Measurements from ENCODE around the gene PHF2. TPM values are rescaled to one million over a fixed set of nuclear protein-coding genes. Genes with fewer than 3 reads are reported as not detected.

Gene PHF2
- total and polyA plus RNA-seq, 2 of the 4 experiments (the other 2 are of a cell fraction): 5.9 to 9.5 TPM

DNA sequence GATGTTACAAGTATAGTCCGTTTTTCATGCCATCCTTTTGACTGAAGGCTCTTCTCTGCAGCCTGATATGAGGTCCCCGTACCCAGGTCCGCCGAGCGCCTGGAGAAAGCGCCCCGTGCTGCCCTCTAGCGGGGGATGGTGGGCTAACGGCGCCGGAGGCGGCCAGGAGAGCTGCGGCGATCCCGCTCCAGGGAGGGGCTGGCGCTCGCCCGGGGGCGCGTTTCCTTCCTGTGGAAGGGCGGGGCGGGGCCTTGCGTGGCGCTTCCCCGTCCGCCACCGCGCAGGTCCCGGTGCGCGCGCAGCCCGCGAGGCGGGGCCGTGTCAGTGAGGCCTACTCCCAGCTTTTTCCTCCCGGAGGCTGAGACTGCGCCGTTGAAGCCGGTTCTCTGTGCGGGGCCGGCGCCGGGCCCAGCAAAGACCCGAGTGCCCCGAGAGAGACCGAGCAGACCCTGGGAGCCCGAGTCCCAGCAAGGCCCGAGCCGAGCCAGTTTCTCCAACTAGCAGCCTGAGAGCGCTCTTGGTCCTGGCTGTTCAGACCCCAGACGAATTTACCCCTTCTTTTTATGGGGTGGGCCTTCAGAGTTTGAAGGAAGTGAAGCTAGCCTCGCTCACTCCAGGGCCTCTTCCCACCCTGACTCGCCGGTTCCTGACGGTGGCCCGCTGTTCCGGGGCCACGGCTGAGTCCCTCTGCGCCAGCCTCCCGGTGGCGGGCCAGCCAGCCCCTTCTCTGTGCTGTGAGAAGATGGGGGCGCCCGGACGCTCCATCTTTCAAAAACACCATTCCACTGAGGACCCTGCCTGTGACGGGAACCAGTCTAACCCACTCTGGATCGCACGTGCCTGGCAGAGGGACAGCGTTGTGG, 9.7 kb upstream of the PHF2 start (continued):
- TF ChIP-seq, protein P1, sequence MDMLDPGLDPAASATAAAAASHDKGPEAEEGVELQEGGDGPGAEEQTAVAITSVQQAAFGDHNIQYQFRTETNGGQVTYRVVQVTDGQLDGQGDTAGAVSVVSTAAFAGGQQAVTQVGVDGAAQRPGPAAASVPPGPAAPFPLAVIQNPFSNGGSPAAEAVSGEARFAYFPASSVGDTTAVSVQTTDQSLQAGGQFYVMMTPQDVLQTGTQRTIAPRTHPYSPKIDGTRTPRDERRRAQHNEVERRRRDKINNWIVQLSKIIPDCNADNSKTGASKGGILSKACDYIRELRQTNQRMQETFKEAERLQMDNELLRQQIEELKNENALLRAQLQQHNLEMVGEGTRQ (IDR thresholded peaks at IDR 0.05; ENCODE audit: low read depth, low read length): no peak
- TF ChIP-seq MAZ (IDR thresholded peaks at IDR 0.05; ENCODE audit: borderline replicate concordance, low read depth, low read length): peak; percentile 99
- no peak for TF ChIP-seq CHD1 (IDR thresholded peaks at IDR 0.05; ENCODE audit: low read depth, low read length)
- TF ChIP-seq SMC3 (IDR thresholded peaks at IDR 0.05; ENCODE audit: low read depth, low read length): peak; percentile 60
